M059J (cell line): ENCODE results near the gene KCND2. TPM values are rescaled to one million over a fixed set of nuclear protein-coding genes. Genes with fewer than 3 reads are reported as not detected.
A peak's percentile ranks its signal among the peaks of the same experiment; 100 is the strongest.

ENCODE experiments used
- DNase-seq: peaks from one replicate; pipeline ENCODE4 v3.0.0-alpha.2; 2012; ENCODE audit warnings: low read depth
- total RNA-seq: library from RNA; depleted of rRNA; stranded (reverse); fragments of >200 nt; shearing (Covaris generic); gene quantifications from 2 replicates; pipeline ENCODE4 v1.2.3, GENCODE V29; 2014

The KCND2 gene
- total RNA-seq, 1 experiment from 2014 or later = not detected

DNA sequence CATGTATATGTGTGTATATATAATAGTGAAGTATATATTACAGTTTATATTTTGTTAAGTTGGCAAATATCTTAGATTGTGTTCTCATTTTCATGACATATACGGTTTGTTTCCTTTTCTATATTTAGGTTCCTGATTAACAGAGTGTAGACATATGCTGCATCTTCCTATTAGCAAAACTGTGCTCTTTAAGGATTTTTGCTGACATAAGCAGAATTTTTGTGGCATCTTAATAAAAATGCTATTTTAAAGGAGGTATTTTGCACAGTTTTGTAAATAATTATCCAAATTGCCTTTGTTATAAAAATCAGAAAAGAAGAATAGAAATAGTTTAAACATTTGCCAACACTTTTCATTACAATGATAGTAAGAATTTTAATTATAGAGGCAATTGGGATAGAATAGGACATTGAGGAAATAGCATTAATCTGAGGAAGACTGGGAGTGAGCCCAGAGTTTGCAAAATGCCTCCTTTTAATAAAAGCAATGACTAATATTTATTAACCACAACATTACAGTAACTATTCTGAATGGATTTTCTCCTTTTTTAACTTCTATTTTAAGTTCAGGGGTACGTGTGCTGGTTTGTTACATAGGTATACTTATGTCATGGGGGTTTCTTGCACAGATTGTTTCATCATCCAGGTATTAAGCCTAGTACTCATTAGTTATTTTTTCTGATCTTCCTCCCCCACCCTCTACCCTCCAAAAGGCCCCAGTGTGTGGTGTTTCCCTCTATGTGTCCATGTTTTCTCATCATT is 38.2 kb downstream of the KCND2 start:
- DNase-seq = no peak

DNA sequence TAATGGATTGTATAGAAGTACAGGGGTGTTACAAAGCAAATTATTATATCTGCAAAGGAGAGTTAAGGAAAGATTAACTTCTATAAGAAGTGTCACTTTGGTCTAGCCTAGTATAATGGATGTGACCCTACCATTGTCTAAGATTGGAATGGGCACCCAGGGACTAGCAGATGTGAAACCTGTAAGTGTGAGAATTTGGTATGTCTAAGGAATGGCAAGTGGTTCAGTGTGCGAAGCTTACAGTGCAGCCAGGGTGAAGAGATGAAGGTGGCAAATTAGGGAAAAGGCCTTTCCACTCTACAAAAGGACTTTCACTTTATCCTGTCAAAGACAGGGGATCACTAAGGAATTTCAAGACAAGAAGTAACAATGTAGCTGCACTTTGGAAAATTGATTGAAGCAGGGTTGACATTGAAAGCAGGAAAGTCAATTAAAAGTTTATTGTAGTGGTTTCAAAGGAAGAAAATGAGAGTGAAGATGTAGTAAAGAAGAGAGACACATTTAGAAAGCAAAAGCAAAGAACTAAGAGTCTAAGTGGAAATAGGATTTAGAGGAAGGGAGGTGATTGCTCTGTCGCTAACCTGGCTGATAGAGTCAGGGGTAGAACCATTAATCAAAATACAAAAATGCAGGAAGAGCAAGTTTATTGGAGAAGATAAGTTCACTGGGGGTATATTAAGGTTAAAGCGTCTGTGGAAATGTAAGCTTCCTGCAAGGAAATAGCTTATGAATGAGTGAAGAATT is 47.4 kb downstream of the KCND2 start:
- no peak for DNase-seq

DNA sequence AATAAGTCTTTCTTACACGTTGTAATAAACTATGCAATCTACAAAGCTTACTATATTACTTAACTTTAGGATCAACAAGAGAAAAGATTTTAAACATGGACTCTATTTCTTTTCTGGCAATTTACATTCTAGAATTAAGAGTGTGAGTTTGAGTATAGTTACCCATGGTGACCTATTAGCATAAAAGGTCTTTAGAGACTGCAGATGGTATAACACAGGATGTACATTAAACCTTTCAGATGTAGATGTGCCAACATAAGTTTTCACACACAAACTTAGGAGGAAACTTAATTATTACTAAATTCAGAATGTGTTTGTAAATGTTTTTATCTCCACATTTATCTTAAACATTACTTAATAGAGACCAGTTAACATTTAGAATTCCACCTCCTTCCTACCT is 54.1 kb downstream of the KCND2 start:
- no peak for DNase-seq

DNA sequence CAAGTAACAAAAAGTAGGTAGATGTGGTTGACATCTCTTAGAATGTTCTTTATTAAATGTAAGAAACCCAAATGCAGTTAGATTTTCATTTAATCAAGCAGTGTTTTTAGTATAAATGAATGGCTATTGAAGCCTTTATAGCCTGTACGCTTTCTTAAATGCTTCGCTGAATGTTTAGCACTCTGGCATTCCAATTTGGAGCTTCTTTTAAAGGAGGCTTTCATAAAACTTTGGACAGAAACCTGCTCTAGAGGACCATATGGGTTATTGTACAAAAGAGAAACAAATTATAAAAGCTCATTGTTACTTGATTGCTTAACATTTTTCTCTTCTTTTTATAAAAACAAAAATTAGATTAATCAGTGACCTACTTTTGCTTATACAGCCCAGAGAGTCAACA is 59.5 kb downstream of the KCND2 start:
- no peak for DNase-seq

DNA sequence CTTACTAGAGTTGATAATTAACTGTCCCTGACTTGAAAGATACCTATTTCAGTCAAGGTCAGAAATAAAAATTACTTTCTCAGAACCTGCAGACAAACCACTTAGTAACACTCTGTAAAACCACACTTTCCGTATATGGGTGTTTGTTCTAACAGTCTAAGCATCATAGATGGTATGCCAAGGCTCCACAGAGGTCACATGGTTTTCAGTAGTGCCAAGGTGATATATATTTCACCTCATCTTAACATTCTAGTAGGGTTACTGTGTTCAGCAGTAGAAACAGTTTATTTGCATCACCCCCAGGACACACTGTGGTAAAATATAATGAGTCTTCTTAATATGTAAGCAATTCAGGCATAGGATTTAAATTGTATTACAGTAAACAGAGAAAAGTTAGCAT is 61.5 kb downstream of the KCND2 start:
- no peak for DNase-seq

DNA sequence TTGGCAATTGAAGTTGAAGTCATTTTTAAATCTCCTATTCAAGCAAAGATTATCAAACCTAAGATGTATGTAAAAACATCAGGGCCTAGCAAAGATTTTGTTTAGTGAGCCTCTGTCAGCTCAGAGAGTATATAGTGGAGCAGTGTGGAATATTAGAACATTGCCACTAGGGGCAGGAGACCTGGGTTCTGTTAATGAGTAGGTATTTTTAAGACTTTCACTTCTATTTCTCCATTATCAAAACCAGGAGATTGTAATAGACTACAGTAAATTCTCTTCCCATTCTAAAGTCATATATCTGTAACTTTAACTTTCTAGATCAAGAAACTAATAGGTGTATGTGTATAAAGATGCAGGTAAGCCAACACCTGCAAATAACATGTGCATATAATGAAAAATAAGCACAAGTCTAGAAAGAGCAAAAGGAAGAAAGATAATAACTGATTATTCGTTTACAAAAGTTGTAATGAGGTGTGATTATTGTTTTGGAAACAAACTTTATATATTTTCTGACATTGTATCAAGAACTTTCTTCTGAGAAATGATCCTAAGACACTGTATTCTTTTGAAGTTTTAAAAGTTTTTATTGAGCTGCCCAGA is 64.4 kb downstream of the KCND2 start:
- no peak for DNase-seq

DNA sequence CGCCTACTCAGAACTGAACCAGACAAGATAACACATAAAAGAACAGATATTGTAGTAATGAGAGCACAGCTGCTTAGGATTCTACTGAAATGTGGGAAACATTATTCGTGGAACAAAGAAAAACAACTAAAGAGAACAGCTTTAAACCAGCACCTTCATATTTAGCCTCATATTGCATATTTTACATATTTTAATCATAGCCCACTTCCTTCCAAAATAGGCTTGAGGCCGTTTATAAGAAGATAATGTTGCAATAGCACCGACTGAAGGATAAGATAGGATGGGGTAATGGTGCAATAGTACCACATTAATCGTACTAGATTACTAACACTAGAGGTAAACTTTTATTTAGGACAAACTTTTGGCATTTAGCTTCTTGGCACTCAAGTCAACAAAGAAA is 71.3 kb downstream of the KCND2 start:
- DNase-seq = no peak

DNA sequence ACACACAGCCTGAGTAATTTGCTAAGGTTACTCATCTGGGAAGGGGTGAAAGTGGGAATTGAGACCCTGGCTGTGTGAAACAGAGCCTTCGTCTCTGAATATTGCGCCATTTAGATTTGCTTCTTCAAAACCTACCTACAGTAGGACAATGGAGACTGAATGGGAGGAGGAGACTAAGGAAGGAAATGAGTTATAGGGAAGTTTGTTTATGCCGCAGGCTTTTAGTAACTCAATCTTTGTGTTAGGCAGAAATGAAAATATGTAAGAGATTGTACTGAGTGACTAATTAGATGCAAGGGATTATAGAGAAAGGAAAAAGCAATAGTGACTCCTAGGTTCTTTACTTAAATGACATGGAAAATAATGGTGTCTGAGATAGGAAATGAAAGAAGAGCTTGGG is 80.2 kb downstream of the KCND2 start:
- peak; percentile 3 for DNase-seq

DNA sequence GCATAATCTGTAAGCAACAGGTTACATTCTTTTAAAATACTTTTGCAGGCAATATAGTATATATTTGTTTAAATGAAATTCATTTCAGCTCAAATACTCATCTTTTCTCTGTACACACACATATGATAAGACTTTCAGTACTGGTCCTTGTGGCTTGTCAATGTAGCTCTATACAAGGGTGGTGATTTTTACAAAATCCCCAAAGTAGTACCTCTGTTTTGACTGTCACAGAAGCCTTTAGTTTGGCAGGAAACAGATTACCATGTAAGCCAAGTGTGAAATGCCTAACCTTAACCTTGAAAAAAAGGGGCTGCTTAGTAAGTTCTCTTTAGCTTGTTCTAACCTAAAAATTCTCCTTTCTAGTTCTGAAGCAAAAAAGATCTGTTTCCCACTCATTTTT is 87.9 kb downstream of the KCND2 start:
- no peak for DNase-seq

DNA sequence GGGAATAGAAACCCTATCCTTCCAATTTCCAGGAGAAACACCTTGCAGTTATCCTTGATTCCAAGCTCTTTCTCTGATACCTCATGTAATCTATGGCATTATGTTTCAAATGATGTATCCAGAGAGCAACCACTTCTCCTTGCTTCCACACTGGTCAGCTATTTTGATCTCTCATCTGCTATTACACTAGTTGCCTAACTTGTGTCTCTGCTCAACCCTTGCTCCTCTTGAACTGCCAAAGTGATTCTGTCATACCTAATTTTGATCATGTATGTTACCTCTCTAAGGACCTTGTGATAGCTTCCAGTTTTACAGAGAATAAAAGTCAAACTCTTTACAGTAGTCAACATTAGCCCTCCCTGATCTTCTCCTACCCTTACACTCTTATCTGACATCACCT is 90.4 kb downstream of the KCND2 start:
- DNase-seq = no peak

DNA sequence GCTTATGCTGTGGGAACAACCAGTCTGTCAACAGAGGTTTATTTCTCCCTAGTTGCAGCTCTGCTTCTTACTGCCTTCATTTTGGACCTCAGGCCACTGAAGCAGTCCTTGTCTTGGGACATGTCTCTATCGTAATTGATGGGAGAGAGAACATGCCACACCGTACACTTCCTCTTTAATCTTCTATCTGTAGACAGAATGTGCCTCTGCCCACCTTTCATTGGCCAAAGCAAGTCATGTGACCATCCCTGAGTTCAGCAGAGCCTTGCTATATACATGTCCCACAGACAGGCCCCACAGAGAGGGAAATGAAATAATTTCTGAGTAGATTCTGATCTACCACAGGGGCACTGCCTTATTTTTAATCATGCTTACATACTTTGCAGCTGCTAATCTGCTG is 98.0 kb downstream of the KCND2 start:
- no peak for DNase-seq

DNA sequence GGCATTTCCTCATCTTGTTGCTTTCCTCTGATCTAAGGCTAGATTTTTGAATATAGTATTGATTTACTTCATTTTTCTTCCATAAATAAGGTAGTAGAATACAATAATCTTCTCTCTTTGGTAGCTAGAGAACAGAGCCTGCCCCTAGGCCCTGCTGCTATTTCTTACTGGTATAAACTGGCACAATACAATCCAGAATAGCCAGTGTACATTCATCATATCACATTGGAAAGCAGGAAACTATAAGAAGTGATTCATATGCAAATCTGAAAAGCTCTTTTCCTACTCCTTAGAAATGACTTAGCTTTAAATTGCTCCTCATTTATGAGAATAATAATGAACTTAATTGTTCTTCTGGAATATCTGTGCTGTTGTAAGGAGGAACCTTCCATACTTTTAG is 100.2 kb downstream of the KCND2 start:
- no peak for DNase-seq

DNA sequence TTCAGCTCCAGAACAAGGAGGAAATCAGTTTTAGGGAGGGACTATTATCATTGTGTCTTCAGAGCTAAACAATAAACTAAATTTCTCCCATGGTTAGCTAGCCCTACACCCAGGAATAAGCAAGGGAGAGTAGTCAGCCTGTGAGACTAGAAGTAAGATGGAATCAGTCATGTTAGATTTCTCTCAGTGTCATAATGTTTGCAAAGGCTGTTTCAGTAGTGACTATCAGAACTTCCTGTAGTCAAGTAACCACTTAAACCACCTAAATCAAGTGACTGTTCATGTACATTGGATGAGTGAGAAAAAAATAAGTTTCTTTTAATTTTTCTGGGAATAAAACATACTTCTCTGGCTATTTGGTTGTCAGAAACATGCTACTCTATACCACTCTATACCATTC is 121.6 kb downstream of the KCND2 start:
- no peak for DNase-seq

DNA sequence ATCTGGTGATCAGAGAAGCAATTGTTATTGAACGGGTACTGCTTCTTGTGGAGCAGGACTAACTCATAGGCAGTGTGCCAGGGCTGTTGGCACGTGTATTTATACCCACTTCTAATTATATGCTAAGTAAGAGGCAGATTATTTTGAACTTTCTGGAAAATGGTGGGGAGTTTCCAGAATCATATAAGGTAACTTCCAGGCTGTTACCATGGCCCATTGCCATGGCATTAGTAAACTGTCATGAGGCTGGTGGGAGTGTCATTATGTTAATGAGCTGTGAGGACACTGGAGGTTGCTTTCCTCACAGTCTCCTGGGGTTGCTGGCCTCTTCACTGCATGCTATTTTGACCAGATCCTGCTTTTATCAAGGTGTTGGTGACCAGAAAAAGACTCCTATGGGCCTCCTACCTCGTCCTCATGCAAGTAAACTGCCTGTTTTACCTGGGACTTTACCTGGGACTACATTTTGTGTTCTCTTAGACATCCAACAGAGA is 122.6 kb downstream of the KCND2 start:
- no peak for DNase-seq

DNA sequence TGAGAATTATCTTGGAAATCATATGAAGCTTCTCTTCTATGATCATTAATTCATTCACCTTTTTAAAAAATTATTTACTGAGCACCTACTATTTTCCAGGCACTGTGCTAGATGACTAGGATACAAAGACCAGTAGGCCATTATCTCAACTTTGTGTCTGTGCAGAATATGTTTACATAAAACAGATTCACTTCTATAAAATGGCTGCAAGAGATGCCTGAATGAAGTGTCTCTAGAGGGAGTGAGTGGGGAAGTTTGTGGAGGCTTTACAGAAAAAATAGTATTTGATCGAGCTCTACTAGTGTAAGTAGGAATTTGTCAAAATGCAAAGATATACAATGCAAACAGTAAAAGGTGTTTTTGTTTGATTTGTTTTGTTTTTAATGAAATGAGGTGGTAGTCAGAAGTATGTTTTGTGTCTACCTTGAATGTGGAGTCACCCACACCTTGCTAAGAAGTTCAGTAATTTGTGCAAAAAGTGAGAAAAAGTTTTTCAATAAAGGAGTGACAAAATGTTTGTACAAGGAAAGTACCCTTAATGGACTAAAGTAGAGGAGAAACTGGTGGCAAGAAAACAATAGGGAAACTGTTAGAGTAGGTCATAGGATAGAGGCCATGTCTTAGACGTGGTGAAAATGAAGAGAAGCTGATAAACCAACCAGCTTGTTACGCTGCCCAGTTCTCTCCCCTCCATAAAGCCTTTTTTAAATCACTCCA is 125.5 kb downstream of the KCND2 start:
- no peak for DNase-seq

DNA sequence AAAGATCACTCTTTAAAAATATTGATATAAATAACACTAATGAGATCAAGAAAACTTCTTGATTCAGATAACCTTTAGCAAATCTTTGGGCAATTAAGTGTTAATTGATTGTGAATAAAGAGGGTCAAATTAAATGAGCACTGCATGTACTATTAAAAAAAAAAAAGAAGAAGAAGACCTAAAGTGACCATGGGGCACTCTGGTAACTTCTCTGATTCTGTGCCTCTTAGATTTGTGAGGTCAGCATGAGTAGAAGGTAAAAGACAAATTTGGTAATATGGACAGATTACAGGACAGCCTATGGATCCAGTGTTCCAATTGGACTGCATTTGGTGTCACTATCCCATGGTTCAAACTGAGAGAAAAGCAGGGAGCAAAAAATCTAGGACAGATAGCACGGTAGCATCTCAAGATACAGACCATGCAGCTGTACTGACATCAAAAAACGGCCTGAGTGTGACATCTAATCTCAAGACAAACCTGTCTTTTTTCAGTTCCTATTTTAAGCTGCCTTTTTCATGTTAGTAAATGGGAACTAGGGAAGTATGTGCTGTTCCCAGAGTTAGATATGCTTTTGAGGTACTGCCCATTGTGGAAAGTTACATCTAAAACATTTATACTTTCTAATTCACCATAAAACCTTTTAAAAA is 128.0 kb downstream of the KCND2 start:
- DNase-seq = no peak

DNA sequence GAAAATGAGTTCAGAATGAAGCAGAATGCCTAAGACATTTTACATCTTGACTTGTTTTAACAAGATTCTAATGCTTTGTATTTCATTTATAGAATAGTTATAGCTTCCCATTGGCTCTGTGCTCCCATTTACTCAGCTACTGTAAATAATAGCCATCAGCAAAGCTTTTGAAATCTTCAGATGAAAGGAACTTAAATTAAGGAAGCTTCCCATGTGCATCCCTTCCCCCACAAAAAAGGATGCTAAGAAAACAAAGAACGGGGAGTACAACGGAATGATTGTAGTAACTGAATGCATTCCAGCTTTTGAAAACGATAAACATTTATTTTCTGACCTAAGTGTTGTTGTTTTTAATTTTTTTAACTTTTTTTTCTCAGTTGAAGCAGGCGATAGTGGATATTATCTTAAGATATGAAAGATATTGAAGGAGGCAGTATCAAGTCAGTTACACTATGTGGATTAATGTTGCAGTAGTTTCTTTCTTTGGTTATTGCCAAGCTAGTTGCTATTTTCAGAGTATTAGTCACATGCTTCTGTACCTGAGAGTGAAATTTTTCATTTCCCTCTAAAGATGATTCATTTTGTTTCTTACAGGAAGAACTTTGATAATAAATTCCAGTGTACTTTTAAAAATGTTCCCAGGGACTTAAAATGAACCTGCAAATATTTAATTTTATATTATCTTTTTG is 129.2 kb downstream of the KCND2 start:
- no peak for DNase-seq

DNA sequence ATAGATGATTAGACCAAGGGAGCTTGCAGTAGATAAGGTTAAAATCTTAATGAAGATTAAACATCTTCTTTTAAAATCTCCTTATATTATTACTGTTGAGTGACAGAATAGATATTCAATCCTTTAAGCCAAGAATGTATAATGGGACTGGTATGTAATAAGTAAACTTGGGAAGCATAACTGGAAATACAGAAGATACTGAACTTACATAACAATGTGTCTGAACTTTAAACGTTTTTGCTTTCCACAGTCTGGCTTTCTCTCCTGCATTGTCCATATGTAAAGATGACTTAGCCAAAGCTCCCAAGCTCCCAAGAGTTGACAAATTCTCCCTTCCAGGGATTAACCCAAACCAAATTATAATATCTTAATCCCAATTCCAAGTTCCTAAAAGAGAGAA is 129.8 kb downstream of the KCND2 start:
- no peak for DNase-seq

DNA sequence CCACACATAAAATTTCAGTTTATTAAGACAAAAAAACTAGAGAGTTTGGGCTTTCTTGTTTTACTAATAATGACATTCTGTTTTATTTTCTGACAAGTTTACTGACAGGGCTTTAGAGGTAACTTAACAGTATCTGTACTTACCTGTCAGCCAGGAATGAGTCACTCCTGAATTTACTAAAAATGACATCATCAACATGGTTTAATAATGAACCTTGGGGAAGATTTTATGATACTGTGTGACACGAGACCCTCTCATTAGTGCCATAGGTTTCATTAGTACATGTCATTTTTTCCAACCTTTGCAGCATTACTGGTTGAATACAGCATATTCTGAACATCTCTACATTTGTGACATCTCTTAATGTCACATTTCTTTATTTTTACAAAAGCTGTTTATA is 131.1 kb downstream of the KCND2 start:
- no peak for DNase-seq

DNA sequence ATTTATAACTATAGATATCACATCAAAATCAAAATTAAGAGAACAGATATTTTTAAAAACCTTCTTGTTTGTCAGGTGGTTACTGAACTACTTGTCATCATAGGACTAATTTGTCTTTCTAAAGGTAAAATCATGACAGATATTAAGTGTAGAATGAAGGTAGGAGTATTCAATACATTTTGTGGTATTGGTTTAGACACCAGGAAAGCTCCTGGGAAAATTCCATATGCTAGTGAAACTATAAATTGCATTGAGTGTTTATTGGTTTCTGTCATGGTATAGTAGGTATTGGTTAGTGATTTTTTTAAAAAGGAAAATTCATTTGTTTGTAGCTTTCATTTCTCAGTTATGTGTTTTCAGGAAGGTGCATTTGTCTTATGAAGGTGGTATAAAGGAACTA is 132.7 kb downstream of the KCND2 start:
- no peak for DNase-seq

DNA sequence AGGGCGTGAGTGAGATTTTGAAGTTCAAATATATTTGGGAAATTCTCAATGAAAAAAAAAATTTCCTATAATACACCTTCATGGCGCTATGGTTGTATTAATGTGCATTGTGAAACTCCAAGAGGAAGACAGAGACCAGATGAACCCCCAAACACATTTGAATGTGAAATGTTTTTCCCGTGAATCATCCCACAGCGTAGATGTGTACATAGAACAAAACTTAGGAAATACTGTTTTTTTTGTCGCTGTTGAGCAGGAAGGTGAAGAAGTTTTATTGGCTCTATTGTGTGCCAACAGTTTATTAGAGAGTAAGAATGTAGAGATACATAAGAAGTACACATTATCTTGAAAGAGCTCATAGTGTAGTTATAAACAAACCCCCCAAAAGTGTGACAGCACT is 134.0 kb downstream of the KCND2 start:
- DNase-seq = peak; percentile 2
